EL (cell line): ENCODE data around the gene MYOCD.

ENCODE experiments used
- DNase-seq: peaks from one replicate; pipeline ENCODE4 v3.0.0-alpha.2; 2016

The MYOCD gene

DNA sequence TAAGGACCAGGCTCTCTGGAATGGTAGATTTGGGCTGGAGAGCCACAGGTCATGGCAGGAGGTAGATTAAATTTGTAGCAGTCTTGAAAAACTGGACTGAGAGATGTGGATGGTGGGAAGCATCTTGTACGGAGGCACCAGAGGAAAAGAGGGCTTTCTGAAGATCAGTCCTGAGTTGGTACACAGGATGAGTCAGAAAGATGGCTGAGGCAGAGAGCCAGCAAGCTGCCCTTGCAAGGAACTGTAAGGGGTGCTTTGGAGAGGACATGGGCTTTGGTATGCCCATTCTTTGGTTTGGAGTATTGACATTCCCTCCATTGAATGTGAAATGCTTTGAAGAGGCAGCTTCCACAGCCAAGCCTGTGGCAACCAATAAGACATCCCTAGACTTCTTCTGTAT, 55.9 kb downstream of the MYOCD start:
- peak; percentile 4 for DNase-seq

GRCh38 chr17:12722282-12722681, 56.6 kb downstream of the MYOCD start:
- no peak for DNase-seq

DNA sequence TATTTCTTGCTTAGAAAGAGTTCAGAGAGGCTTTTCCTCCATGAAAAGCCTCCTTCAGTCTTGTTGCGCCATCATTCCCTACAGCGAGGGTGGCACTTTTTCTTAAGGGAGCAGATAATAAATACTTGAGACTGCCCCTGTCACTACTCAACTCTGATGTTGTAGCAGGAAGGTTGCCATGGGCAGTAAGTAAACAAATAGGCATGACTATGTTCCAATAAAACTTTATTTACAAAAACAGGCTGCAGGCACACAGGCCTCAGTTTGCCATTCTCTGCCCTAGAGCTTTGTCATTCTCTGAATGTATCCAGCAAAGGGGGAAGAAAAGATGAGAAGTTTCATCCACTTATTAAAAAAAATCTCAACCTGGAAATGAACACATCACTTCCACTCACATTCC, 60.4 kb downstream of the MYOCD start:
- DNase-seq: no peak

DNA sequence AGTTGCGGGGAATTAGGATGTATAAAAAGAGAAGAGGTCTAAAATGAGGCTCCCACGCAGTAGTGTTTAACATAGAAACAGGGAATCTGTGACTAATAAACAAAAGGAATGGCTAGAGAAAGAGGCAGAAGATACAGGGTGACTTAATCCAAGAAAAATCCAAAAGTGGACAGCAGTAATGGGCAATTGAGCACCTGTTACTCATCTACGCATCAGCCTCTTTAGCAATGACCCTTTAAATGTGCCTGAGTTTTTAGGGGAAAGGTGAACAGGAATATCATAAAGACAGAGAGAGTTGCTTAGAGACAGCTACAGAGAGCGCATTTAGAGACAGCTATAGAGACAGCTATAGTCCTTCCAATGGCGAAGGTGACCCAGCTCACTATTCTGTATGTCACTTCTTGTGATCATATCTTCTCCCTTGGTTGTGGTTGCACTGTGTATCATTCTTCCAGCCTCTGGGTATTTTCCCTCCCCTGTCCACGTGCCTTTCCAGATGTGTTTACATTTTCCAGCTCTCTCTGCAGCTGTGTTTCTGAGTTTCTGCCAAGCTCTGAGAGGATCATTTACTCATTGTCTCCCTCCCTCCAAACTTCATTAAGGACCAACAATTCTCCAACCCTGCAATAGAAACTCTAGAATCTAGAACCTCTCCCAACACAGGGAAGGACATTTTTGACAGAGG, 61.5 kb downstream of the MYOCD start:
- peak; percentile 56 for DNase-seq

DNA sequence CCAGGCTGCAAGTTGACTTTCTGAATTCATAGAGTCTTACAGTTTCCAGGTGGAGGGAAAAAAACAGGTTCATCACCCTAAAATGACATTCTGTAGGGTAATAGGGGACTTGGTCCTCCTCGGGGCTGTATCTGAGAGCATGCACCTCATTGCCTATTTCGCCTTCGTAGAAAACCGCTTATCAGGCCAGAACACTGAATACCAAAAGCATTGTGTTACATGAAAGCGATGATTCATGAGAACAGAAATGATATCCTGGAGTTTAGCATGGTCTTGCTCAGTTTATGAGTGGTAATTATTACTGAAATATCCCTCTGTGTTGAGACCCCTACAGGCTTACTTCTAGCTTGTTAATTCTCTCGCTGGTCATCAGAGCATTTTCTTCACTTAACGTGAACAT, 62.2 kb downstream of the MYOCD start:
- DNase-seq: peak; percentile 37

- DNase-seq: peak; percentile 1
Observed at GRCh38 chr17:12729086-12729485, 63.4 kb downstream of the MYOCD start.

DNA sequence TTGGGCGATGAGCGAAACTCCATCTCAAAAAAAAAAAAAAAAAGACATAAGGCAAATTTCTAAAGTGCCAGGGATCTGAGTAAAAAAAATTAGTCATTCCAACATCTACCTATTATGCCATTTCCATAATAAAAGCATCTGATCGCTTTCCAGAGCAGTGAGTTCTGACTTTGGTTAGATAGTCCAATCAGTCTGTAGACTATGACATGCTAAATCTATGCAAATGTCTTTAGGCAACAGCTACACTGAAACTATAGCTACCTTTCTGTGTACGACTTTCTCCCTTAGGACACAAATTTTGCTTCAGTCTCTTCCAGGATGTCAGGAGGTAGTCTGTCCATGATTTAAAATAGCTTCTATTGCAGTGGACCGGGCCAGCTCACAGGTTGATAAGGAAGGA, 64.7 kb downstream of the MYOCD start:
- no peak for DNase-seq

DNA sequence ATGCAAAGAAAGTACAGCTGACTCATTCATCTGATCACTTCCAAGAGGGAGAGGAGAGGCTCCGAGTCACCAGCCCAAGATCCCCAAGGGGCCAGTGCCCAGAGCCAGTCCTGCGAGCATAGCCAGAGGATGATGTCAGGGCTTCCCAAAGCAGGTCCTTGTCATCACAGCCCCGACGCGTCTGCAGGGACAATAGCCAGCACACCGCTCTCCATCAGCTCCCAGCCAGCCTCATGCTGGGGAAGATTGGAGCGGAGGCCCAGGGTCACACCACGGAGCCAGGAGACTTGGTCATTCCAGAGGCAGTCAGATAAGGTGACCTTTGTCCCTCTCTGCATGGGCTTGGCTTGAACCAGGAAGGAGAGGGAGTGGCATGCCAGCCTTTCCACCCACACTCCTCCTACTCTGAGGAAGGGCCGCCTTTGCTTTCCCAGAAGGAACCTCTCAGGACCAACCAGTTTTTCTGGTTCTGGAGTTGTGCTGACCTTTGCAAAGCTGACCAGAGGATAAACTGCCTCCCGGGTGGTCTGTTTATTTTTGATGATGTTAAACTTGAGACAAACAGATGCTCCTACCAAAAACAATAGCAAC, 65.3 kb downstream of the MYOCD start:
- peak; percentile 70 for DNase-seq

- no peak for DNase-seq
Observed at GRCh38 chr17:12731839-12732238, 66.1 kb downstream of the MYOCD start.

- no peak for DNase-seq
Observed at GRCh38 chr17:12732366-12732765, 66.7 kb downstream of the MYOCD start.

GRCh38 chr17:12734926-12735325, 69.2 kb downstream of the MYOCD start:
- no peak for DNase-seq

DNA sequence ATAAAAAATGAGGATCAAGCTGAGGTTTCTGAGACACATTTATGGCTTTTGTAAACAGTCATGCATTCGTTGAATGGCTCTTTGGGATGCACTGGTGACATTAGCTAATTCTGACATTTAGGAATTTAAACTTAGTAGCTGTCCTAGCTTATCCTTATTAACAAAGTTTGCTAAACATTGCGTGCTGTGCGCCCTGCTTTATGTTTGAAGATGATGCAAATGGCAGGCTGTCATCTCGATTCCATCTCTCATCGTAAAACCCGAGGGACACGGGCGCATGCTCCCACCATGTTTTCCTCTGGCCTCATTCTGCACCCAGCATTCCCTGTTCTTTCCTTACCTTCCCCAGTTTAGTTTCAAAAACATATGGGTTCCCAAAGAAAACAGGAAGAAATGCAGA, 69.8 kb downstream of the MYOCD start:
- no peak for DNase-seq

GRCh38 chr17:12736526-12736925, 70.8 kb downstream of the MYOCD start:
- DNase-seq: no peak

GRCh38 chr17:12737740-12738469, 72.2 kb downstream of the MYOCD start:
- no peak for DNase-seq

GRCh38 chr17:12738624-12739023, 72.9 kb downstream of the MYOCD start:
- DNase-seq: no peak

DNA sequence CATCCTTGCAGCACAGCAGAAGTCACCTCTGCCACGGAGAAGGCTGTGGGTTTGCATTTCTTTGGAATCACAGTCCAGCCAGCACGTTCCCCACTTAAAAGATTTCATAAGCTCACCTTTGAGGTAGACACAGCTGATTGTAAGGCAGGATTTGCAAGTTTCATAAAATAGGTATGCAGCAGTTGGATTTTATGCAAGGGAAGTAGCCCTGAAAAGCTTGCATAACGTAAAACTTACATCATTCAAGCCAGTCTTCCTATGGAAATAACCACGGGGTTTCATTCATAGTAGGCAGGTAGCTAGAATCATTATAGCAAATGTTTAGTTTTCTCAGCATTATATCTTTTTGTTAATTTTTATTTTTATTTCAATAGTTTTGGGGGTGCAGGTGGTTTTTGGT, 73.8 kb downstream of the MYOCD start:
- DNase-seq: no peak

GRCh38 chr17:12743046-12743445, 77.4 kb downstream of the MYOCD start:
- DNase-seq: no peak

DNA sequence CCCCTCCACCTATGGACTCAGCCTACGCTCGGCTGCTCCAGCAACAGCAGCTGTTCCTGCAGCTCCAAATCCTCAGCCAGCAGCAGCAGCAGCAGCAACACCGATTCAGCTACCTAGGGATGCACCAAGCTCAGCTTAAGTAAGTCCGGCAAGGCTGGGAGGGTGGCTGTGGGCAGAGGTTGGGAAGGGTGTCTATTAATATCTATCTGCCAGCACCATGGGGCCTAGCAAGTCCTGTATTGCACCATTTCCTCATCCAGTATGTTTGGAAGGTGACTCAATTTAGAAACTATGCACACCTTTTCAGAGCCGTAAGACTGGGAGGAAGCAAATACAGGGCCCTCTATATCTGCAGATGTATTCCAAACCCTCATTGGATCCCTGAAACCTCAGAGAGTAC, 78.6 kb downstream of the MYOCD start:
- DNase-seq: peak; percentile 15

GRCh38 chr17:12744786-12745185, 79.1 kb downstream of the MYOCD start:
- no peak for DNase-seq

GRCh38 chr17:12745486-12745885, 79.8 kb downstream of the MYOCD start:
- DNase-seq: no peak

DNA sequence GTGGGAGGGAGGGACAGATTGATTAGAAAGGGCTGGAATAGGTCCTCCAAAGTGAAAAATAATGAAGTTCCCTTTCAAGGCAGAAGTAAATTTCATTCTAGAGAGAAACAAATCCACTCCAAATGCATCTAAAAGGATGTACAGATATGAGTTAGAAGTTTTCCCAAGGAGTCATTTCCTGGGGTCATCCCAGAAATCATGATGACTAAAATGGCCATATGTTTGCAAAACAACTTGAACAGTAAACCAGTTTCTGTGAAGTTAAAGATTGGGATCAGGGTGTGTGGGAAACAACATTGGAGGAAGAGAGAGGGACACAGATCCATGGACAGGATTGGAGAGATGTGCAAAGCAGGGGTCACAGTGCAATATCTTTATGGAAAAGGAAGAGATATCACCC, 91.1 kb downstream of the MYOCD start:
- peak; percentile 56 for DNase-seq

DNA sequence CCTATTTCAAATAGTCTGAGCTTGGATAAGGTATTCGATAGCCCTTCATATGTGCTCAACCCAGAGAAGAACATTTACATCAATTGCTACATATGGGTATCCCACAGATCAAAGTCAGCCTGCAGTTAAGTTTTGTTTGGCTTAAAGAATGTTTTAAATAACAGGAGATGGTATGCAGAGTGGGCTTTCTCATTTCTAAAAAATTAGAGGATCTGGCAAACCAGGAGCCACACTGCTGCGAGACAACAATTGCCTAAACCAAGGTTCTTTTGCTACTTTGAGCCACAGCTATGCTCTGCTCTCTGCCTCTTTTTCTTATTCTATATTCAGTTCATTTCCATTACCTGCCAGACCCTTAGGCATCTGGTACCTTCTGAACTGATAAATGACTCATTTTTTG, 93.4 kb downstream of the MYOCD start:
- DNase-seq: no peak

DNA sequence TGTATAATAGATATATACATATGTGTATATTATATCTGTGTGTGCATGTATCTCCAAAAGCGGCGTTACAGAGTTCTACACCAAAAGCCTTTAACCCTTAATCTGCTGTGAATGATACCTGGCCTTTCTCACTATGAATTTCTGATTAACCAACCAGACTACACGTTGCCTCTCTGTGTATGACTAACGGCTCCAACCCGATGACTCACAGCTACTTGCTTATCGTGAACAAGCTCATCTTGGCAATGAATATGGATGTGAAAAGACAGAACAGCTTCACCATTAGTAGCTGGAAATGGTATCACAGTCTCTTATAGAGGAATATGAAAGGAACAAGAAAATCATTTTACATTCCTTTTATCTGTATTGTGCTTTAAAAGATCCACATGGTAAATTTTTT, 99.9 kb downstream of the MYOCD start:
- DNase-seq: peak; percentile 69

DNA sequence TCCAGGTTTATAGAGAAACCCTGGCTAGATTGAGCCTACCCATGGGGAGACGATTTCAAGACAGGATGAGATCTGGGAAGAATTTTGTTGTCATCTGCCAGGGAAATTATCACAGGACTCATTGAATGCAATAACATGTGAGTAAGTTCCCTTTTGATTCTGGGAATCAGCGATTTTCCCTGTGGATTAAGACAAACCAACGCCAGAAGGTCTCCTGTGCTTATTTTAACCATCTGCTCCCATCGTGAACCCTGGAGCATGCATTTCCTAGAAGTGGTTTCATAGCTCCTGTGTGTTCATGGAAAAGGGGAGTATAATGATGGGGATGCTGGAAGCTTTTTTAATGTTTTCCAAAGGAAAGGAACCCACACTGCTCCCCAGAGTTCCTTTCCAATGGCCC, 102.6 kb downstream of the MYOCD start:
- no peak for DNase-seq
